Smooth muscle cell (in vitro differentiated cells): ENCODE results near the gene KRT78. TPM values are rescaled to one million over a fixed set of nuclear protein-coding genes. Genes with fewer than 3 reads are reported as not detected.

Experiments
- DNase-seq: peaks from one replicate; lab custom pipeline; 2025; ENCODE audit not compliant: unreplicated experiment; lab: John Stamatoyannopoulos, UW
- H2AFZ ChIP-seq: fragments of 200-600 bp; sonication (generic); 2 replicates; pipeline ENCODE4 v1.6.0; 2016; ENCODE audit warnings: antibody characterized with exemption, low read depth, mild to moderate bottlenecking
- H3F3A ChIP-seq: fragments of 200-600 bp; sonication (generic); 2 replicates; pipeline ENCODE4 v1.6.0; 2017; ENCODE audit warnings: antibody characterized with exemption, low read depth
- H3K27ac ChIP-seq: fragments of 200-600 bp; sonication (generic); 2 replicates; pipeline ENCODE4 v1.5.1; 2016; ENCODE audit warnings: low read depth, mild to moderate bottlenecking
- H3K27me3 ChIP-seq: fragments of 200-600 bp; sonication (generic); 2 replicates; pipeline ENCODE4 v1.6.1; 2016; ENCODE audit warnings: low read depth, mild to moderate bottlenecking
- H3K36me3 ChIP-seq: fragments of 200-600 bp; sonication (generic); 2 replicates; pipeline ENCODE4 v1.5.1; 2016; ENCODE audit warnings: low read depth
- H3K4me1 ChIP-seq: fragments of 200-600 bp; sonication (generic); 2 replicates; pipeline ENCODE4 v1.5.1; 2016; ENCODE audit warnings: low read depth
- H3K4me2 ChIP-seq: fragments of 200-600 bp; sonication (generic); 2 replicates; pipeline ENCODE4 v1.6.0; 2016; ENCODE audit warnings: mild to moderate bottlenecking
- H3K4me3 ChIP-seq: fragments of 200-600 bp; sonication (generic); 2 replicates; pipeline ENCODE4 v1.5.1; 2016; ENCODE audit warnings: mild to moderate bottlenecking
- H3K79me2 ChIP-seq: fragments of 200-600 bp; sonication (generic); 2 replicates; pipeline ENCODE4 v1.6.0; 2016; ENCODE audit warnings: low read depth, mild to moderate bottlenecking
- H3K9ac ChIP-seq: fragments of 200-600 bp; sonication (generic); 2 replicates; pipeline ENCODE4 v1.6.0; 2016; ENCODE audit warnings: low read depth
- H3K9me3 ChIP-seq: fragments of 200-600 bp; sonication (generic); replicated peaks from 2 replicates; pipeline ENCODE4 v1.5.1; 2016; ENCODE audit warnings: low read depth
- H4K20me1 ChIP-seq: fragments of 200-600 bp; sonication (generic); 2 replicates; pipeline ENCODE4 v1.6.0; 2016; ENCODE audit warnings: low read depth
- WGBS: methylation state at CpG from one replicate; pipeline ENCODE4 v1.1.7; 2016; ENCODE audit warnings: low lambda C conversion rate; 5-methylcytosine and 5-hydroxymethylcytosine counted together
- polyA plus RNA-seq: library from polyadenylated mRNA; unstranded; fragments of >200 nt; fragmentation: Nextera tagmentation; extraction: Ambion mirVana; gene quantifications from 2 replicates; pipeline ENCODE4 v1.2.1, GENCODE V29; 2016
- total RNA-seq: library from RNA; depleted of rRNA; stranded (reverse); fragments of >200 nt; gene quantifications from 2 replicates; pipeline ENCODE4 v1.2.3, GENCODE V29; 2014
- TF ChIP-seq, protein P1 (sequence below): fragments of 200-600 bp; sonication (generic); IDR thresholded peaks from 2 replicates; pipeline ENCODE4 v1.5.1; 2017; ENCODE audit warnings: borderline replicate concordance, mild to moderate bottlenecking, antibody characterized with exemption; ENCODE audit not compliant: insufficient read depth, poor library complexity, severe bottlenecking

The KRT78 gene
- total and polyA plus RNA-seq, 2 experiments from 2014 or later: 1.6 to 2.7 TPM

- no peak overlapping the region for H3K9ac ChIP-seq
- H3K79me2 ChIP-seq: no peaks in the 10 kb centered on the region
- H3K4me2 ChIP-seq: no peak overlapping the region
- H3K27ac ChIP-seq: no peak overlapping the region
- peaks cover 8% of the 10 kb centered on the region for H3K27me3 ChIP-seq
- no peaks in the 10 kb centered on the region for H3K9me3 ChIP-seq
- H3F3A ChIP-seq: no peaks in the 10 kb centered on the region
- no peak overlapping the region for H2AFZ ChIP-seq
- no peaks in the 10 kb centered on the region for H3K36me3 ChIP-seq
- no peak overlapping the region for H3K4me3 ChIP-seq
- TF ChIP-seq, protein P1, sequence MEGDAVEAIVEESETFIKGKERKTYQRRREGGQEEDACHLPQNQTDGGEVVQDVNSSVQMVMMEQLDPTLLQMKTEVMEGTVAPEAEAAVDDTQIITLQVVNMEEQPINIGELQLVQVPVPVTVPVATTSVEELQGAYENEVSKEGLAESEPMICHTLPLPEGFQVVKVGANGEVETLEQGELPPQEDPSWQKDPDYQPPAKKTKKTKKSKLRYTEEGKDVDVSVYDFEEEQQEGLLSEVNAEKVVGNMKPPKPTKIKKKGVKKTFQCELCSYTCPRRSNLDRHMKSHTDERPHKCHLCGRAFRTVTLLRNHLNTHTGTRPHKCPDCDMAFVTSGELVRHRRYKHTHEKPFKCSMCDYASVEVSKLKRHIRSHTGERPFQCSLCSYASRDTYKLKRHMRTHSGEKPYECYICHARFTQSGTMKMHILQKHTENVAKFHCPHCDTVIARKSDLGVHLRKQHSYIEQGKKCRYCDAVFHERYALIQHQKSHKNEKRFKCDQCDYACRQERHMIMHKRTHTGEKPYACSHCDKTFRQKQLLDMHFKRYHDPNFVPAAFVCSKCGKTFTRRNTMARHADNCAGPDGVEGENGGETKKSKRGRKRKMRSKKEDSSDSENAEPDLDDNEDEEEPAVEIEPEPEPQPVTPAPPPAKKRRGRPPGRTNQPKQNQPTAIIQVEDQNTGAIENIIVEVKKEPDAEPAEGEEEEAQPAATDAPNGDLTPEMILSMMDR: no peak
- no peak for DNase-seq
- H4K20me1 ChIP-seq: no peaks in the 10 kb centered on the region
- no peaks in the 10 kb centered on the region for H3K4me1 ChIP-seq
Observed at GRCh38 chr12:52851787-52852186, 3.0 kb upstream of the KRT78 start.

DNA sequence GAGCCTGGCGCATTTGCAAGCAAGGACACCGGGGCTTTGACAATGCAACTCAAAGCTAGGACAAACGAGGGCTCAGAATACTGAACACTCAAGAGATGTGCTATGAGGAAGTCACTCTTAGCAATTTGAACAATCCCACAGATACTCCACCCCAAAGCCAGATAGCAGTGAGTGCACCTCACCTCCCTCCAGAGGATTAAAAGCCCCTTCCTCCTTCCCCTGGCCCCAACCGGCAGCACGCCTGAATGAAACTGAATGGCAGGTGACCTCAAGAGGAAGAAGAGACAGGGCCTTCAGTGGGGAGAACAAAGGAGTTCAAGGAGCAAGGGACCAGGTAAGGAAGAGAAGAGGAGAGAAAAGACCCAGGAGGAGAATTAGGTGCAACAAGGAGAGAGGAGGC, 1.9 kb upstream of the KRT78 start:
- H3K4me3 ChIP-seq: no peak overlapping the region
- H2AFZ ChIP-seq: no peak overlapping the region
- 79% methylated on average over 5 of the region's 5 CpGs for WGBS
- H3K4me2 ChIP-seq: no peak overlapping the region
- no peaks in the 10 kb centered on the region for H3K79me2 ChIP-seq
- H3K9me3 ChIP-seq: no peaks in the 10 kb centered on the region
- H3K27me3 ChIP-seq: peaks cover 8% of the 10 kb centered on the region
- no peaks in the 10 kb centered on the region for H3K4me1 ChIP-seq
- TF ChIP-seq, protein P1: no peak
- H3F3A ChIP-seq: no peaks in the 10 kb centered on the region
- no peak for DNase-seq
- H4K20me1 ChIP-seq: no peaks in the 10 kb centered on the region
- H3K36me3 ChIP-seq: no peaks in the 10 kb centered on the region
- H3K27ac ChIP-seq: no peak overlapping the region
- H3K9ac ChIP-seq: no peak overlapping the region

DNA sequence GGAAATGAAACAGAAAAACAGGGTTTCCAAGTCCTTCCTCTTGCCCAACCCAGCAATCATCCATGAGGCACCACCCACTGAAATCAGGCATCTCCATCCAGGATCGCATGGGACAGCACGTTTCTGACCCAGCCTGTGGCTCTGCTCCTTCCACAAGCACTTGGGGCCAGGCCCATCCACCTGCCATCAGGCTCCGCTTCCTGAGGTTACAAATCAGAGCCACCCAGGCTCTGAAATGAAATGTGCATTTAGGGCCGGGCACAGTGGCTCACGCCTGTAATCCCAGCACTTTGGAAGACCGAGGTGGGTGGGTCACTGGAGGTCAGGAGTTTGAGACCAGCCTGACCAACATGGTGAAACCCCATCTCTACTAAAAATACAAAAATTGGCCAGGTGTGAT, 717 bp upstream of the KRT78 start:
- no peaks in the 10 kb centered on the region for H3F3A ChIP-seq
- 93% methylated on average over 6 of the region's 6 CpGs for WGBS
- DNase-seq: no peak
- no peaks in the 10 kb centered on the region for H4K20me1 ChIP-seq
- TF ChIP-seq, protein P1: no peak
- no peaks in the 10 kb centered on the region for H3K9me3 ChIP-seq
- no peak overlapping the region for H3K4me3 ChIP-seq
- no peaks in the 10 kb centered on the region for H3K79me2 ChIP-seq
- H3K27ac ChIP-seq: no peak overlapping the region
- no peak overlapping the region for H2AFZ ChIP-seq
- H3K36me3 ChIP-seq: no peaks in the 10 kb centered on the region
- H3K4me2 ChIP-seq: no peak overlapping the region
- peaks cover 8% of the 10 kb centered on the region for H3K27me3 ChIP-seq
- no peak overlapping the region for H3K9ac ChIP-seq
- no peaks in the 10 kb centered on the region for H3K4me1 ChIP-seq

DNA sequence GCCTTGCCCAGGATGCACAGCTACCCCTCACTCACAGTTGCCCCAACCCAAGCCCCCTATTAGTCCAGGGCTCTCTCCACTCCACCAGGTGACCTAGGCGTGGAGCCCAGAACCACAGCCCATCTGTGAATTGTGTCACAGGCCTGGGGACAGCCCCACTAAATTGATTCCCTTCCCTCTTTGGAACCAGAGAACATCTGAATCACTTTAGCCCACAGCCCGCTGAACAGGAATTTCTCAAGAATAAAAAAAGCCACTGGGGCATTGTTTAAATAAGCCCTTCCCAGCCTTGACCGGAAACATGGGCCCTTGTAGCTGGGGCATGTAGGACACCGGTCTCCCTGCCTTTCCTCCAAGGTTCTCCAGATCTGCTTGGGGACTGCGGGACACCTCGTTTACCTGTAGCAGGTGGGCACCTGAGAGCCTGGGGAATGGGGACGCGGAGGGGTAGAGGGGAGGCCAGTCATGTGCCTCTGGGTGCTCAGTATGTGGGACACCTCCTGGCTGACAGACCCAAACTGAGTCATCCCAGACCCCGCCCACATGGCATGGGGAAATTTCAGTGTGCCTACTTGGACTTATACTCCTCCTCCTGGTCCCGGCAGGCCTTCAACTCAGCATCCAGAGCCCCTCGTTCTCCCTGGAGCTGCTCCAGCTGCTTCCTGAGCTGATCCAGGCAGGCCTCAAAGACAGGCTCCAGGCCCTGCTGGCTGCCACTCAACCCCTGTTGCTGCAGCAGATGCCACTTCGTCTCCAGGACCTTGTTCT, 1.3 kb downstream of the KRT78 start:
- Histone ChIP-seq H3K9me3 (no peaks in the 10 kb centered on the region), H3K4me2 (no peak overlapping the region), H3K27me3 (peaks cover 8% of the 10 kb centered on the region), H3K36me3 (no peaks in the 10 kb centered on the region), H3K79me2 (no peaks in the 10 kb centered on the region), H3K27ac (no peak overlapping the region), H3K4me1 (no peaks in the 10 kb centered on the region), H3K9ac (no peak overlapping the region), H3F3A (no peaks in the 10 kb centered on the region), H3K4me3 (no peak overlapping the region), H2AFZ (no peak overlapping the region), H4K20me1 (no peaks in the 10 kb centered on the region)
- TF ChIP-seq, protein P1: no peak
- 75% methylated on average over 12 of the region's 12 CpGs for WGBS
- no peak for DNase-seq
